Measurements from ENCODE around the gene RPGRIP1. TPM values are rescaled to one million over a fixed set of nuclear protein-coding genes. Genes with fewer than 3 reads are reported as not detected.

RPGRIP1 gene
- total and polyA plus RNA-seq, 9 of the 15 experiments (the other 6 are each of a cell fraction or from before 2014, with no cell fraction given), result 0.47 to 0.95 (median 0.65) TPM; not detected in 1

DNA sequence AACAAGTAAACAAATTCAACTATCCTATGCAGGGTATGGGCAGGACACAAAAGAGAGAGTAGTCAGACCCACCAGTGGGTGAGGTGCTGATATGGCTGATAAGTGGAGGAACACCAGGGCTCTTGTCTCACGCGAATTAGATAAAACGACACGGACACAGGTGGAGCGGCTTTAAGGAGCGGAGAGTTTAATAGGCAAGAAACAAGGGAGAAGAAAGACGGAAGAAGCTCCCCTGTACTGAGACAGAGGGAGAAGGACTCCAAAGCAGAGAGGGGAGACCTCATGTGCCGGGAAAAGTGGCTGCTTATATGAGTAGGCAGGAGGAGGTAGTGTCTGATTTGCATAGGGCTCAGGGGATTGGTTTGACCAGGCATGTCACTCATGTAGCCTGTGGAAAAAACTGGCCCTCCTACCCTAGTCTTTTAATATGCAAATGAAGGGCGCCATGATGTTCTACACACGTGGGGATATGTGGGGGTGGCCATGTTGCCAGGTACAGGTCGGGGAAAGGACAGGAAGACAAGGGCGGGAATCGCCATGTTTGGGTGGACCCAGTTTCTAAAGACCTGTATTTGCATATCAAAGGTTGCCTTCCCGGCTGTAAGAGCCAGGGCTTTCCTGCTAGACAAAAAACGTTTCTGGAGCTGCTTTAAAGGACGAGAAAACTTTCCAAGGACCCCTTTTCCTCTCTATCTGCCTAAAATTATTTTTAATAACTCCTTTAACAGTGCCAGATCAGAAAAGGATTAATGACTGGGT is 28.8 kb downstream of the RPGRIP1 start (continued):
- TF ChIP-seq E2F8 (IDR thresholded peaks at IDR 0.05; ENCODE audit: low read depth, partially characterized antibody) (peak; percentile 92), ZNF140 (CRISPR knock-in tag; IDR thresholded peaks at IDR 0.05) (no peak), CREB3L1 (IDR thresholded peaks at IDR 0.05; ENCODE audit: borderline replicate concordance, low read depth) (no peak), ZNF274 (IDR thresholded peaks at IDR 0.05; ENCODE audit: borderline replicate concordance, low read depth, low read length) (no peak), CCAR2 (IDR thresholded peaks at IDR 0.05; ENCODE audit: low read depth, low read length) (no peak), EP300 (IDR thresholded peaks at IDR 0.05; ENCODE audit: low read length) (no peak), FOXK2 (conservative IDR thresholded peaks at IDR 0.05 in 1 of 2, IDR thresholded peaks at IDR 0.05 in 1 of 2; ENCODE audit: low read depth in 2 of 2) (peak; percentile 77 to 80), POLR3A (IDR thresholded peaks at IDR 0.05; ENCODE audit: borderline replicate concordance, extremely low read depth, insufficient read depth, insufficient read length) (no peak), NBN (IDR thresholded peaks at IDR 0.05; ENCODE audit: low read depth) (no peak), MAFF (IDR thresholded peaks at IDR 0.05; ENCODE audit: low read length) (no peak), RBFOX2 (IDR thresholded peaks at IDR 0.05; ENCODE audit: low read depth, low read length) (peak; percentile 60; the same call in 1 of the 2 replicates), MCM5 (IDR thresholded peaks at IDR 0.05; ENCODE audit: low read depth) (no peak), ZNF551 (CRISPR knock-in tag; IDR thresholded peaks at IDR 0.05) (no peak), JUNB (CRISPR knock-in tag; conservative IDR thresholded peaks at IDR 0.05) (no peak), IRF1 (CRISPR knock-in tag; IDR thresholded peaks at IDR 0.05; ENCODE audit: borderline replicate concordance) (no peak), NFIC (IDR thresholded peaks at IDR 0.05) (0 out of 2 replicates have a peak, but pooled peaks have one; percentile 24)
- TF ChIP-seq, protein P1, sequence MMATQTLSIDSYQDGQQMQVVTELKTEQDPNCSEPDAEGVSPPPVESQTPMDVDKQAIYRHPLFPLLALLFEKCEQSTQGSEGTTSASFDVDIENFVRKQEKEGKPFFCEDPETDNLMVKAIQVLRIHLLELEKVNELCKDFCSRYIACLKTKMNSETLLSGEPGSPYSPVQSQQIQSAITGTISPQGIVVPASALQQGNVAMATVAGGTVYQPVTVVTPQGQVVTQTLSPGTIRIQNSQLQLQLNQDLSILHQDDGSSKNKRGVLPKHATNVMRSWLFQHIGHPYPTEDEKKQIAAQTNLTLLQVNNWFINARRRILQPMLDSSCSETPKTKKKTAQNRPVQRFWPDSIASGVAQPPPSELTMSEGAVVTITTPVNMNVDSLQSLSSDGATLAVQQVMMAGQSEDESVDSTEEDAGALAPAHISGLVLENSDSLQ (IDR thresholded peaks at IDR 0.05), result peak; percentile 99
- TF ChIP-seq, protein P2, sequence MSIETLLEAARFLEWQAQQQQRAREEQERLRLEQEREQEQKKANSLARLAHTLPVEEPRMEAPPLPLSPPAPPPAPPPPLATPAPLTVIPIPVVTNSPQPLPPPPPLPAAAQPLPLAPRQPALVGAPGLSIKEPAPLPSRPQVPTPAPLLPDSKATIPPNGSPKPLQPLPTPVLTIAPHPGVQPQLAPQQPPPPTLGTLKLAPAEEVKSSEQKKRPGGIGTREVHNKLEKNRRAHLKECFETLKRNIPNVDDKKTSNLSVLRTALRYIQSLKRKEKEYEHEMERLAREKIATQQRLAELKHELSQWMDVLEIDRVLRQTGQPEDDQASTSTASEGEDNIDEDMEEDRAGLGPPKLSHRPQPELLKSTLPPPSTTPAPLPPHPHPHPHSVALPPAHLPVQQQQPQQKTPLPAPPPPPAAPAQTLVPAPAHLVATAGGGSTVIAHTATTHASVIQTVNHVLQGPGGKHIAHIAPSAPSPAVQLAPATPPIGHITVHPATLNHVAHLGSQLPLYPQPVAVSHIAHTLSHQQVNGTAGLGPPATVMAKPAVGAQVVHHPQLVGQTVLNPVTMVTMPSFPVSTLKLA (conservative IDR thresholded peaks at IDR 0.05), result peak; percentile 91 to 94
- TF ChIP-seq, protein P3, sequence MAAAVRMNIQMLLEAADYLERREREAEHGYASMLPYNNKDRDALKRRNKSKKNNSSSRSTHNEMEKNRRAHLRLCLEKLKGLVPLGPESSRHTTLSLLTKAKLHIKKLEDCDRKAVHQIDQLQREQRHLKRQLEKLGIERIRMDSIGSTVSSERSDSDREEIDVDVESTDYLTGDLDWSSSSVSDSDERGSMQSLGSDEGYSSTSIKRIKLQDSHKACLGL (CRISPR knock-in tag; IDR thresholded peaks at IDR 0.05; ENCODE audit: borderline replicate concordance, poor library complexity, severe bottlenecking), result peak; percentile 90
